HG03060 (cell line): ENCODE measurements around the gene SF3B2.

Experiments used
- ATAC-seq: cut with Tn5 transposase; IDR thresholded peaks from one replicate; pipeline ENCODE4 v1.9.1; 2021; ENCODE audit warnings: low read depth, moderate number of reproducible peaks; ENCODE audit not compliant: unreplicated experiment

Gene SF3B2

DNA sequence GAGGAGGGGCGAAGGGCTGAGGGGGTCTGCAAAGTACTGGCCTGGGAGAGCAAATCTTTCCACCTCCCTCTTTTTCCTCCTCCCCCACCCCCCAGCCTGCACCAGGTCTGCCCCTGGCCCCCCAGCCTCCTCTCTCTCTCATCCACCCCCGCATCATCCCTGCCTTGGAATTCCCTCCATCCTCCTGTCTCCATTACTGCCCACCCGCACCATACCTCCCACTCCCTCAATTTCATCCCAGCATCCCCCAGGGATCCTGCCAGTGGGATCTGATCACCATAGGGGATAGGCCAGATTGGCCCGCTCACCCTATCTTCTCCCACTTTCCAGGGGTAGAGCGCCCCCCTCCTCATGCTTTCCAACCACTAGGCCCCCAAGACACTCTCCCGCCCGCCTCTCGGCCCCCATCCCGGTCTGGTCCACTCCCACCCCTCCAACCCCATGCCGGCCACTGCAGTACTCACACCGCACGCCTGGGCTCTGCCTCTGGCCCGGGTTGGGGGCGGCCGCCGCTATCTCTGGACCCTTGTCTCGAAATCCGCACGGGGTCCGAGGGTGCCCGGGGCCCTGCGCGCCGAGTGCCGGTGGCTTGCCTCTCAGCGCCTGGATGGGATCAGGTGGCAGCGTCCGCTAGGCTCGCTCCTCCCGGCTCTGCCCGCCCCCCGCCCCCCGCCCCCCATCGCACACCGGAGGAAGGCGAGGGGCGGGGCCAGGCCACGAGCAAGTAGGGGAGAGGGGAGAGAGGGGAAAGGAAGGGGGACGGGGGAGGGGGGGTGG is 3.4 kb upstream of the SF3B2 start, which contains the start of gene GAL3ST3:
Gene GAL3ST3, minus strand, starts transcription at position 615 of the 777 bp plus-strand sequence. CDS start 3,746 bp downstream, outside the sequence.
- no peak for ATAC-seq

DNA sequence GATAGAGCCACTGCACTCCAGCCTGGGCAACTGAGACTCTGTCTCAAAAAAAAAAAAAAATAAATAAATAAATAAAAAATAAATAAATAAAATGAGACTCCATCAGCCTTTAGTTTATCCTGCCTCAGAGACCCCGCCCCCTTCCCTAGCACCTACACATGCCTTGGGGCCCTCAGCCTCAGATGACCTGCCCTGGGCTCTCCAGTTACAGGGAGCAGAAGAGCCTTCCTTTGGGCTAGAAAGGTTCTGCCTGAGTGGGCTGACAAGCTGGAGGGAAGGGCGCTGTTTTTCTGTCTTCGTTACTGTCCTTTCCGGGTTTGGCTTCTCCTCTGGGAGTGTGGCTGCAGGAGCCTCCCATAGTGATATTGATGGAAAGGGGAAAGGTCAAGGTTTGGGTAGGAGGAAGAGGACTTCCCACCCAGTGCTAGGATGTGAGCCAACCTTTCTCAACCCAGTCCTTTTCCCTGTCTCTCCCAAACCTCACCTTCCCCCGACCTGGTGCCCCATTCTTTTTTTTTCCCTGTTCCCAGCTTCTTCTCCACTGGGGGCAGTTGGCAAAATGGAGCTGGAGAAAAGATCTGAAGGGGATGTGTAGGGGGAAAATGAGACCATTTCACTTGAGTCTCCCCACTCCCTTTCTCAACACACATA is 1.5 kb upstream of the SF3B2 start:
- ATAC-seq: no peak

DNA sequence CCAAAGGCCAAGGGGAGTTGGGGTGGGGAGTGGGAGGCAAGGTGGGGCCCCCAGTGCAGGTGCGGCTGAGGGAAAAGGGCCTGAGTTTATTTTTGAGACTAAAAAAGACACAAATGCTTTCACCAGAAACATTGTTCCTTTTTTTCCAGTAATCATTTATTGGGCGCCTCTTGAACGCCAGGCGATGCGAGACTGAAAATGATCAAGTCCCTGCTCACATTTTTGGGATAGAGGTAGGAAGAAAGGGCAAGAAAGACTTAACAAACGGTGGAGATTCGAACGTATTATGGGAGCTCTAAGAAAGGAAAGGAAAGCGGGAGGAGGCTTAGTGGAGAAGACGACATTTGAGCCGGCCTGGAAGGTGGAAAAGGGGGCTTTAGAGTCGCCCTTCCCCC is 796 bp upstream of the SF3B2 start:
- ATAC-seq: no peak

DNA sequence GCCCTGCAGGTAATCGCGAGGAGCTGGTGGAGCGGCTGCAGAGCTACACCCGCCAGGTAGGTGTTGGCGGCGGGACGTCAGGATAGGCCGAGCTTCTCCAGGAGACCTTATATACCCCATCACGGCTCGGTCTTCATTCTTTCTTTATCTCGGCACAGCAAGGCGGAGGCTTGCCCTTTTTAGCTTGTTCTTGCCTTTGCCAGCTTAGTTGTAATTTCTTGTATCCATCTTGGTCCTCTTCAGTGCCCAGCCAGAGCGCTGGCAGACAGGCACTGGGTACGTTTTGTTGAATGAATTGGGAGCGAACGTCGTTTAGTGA is 459 bp downstream of the SF3B2 start:
- ATAC-seq: no peak

DNA sequence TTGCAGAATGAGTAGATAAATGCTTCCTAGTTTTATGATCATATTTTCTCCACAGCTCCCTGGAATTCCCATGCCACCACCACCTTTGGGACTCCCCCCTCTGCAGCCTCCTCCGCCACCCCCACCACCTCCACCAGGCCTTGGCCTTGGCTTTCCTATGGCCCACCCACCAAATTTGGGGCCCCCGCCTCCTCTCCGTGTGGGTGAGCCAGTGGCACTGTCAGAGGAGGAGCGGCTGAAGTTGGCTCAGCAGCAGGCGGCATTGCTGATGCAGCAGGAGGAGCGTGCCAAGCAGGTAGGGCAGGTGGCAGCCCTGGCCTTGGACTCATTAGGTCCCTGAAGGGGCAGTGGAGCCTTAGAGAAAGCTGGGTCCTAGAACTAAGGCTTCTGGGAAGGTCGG is 2.9 kb downstream of the SF3B2 start:
- no peak for ATAC-seq

DNA sequence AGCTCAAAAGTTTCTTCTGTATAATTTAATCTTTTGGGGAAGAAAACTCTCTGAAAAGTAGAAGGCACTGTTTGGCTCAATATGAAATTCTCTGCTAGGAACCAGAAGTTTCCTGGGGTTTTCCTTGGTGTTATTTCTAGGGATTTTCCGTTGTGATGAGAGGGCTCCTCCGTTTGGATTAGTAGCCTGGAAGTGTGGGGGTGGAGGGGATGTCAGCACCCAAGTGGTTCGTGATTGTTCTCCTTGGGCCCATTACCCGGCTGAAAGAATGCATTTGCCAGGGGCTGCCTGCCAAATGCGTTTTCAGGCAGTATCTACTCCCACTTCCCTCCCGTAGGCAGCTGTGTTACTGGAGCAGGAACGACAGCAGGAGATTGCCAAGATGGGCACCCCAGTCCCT is 4.3 kb downstream of the SF3B2 start:
- ATAC-seq: no peak

DNA sequence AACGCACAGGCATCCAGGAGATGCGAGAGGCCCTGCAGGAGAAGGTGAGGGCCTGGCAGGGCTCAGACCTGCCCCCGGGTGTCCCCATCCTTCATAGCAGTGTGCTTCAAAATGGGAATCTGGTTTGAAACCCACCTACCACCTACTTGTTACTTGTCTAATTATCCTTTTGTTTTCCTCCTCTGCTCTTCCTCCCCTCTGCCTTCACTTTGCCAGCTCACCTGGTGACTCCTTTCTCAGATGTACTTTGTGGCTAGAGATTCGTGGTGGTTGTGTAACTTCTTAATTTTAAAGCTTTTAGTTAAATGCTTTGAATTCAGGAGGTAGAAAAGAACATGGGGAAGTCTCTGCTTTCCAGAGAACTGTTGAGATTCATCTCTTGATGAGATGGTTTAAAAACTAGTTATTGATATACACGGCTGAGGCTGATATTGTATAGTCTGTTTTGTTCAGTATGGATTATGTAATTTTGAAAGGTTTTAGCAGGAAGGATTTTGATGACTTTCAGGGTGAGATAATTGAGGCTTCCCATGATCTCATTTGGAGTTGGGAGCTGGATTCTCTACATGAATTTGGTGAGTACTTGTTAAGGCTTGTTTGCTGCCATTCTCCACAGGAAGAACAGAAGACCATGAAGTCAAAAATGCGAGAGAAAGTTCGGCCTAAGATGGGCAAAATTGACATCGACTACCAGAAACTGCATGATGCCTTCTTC is 8.0 kb downstream of the SF3B2 start:
- ATAC-seq: no peak

DNA sequence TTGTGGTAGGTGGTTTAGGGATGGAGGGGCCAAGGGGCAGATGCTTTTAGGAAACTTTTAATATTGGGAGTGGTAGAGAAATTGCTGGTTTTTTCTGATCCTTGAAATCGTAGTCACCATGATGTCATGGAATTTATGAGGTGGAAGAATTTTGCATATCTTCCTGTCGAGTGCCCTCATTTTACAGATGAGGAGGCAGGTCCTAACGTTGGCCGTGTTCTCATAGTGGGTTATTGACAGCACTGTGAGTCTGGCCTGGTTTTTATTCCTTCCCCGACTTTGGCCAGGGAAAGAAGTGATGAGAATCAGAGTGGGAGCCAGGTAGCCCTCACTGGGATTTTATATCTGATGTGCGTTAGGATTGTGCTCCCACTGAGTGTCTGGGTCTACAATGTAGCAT is 9.1 kb downstream of the SF3B2 start:
- ATAC-seq: no peak

DNA sequence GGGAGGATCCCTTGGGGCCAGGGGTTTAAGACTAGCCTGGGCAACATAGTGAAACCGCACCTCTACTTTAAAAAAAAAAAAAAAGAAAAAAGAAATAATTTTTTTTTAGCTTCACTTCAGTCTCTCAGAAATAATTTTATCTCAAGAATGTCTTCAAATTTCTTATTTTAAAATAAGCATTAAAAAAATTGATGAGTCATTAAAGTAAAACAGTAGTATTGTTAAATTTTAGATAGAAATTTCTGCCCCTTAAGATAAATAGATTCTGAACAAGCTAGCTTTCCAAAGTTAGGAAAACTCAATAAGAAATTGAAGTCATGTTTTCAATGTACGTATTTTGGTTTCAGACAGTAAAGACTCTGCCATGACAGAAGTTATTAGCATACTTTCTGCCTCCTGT is 10.2 kb downstream of the SF3B2 start:
- ATAC-seq: no peak

DNA sequence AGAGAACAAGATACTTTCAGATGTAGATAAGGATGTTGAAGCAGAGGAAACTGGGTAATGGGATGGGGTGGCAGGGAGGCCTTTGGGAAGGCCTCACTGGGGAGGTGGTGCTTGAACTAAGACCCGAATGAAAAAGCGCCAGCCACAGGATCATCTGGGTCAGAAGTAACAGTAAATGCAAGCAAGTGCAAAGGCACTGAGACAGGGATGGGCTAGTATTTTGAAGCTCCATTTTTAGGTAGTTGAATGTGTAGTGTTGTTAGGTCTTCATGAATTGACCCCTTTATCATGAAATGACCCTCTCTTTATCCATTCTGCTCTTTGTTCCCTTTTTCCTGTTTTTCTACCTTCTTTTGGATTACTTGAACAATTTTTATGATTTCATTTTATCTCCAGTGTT is 11.7 kb downstream of the SF3B2 start:
- ATAC-seq: no peak

DNA sequence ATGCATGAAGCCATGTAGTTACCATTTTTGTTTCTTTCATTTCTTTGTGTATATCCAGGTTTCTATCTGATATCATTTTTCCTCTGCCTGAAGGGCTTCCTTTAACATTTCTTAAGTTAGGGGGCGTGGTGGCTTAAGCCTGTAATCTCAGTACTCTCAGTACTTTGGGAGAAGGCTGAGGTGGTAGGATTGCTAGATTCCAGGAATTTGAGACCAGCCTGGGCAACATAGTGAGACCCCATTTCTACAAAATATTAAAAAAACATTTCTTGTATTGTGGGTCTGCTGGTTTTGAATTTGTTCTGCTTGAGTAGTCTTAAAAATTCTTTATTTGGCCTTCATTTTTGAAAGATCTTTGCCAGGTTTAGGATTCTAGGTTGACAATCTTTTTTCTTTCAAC is 12.4 kb downstream of the SF3B2 start:
- no peak for ATAC-seq

DNA sequence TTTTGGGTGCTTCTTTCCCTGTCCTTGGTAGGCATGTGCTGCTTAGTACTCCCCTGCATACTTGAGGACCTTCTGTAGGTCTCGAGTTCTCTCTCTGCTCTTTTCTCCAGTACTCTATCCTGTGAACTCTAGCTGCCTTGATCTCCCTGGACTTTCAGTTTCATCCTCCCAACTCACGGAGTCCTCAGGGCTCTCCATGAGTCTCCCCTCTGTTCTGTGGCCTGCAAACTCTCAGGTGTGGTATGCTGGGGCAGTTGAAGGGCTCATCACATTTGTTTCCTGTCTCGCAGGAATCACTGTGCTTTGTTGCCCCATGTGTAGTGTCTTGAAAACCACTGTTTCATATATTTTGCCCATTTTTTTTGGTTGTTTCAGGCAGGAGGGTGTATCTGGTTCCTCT is 14.6 kb downstream of the SF3B2 start:
- ATAC-seq: no peak

DNA sequence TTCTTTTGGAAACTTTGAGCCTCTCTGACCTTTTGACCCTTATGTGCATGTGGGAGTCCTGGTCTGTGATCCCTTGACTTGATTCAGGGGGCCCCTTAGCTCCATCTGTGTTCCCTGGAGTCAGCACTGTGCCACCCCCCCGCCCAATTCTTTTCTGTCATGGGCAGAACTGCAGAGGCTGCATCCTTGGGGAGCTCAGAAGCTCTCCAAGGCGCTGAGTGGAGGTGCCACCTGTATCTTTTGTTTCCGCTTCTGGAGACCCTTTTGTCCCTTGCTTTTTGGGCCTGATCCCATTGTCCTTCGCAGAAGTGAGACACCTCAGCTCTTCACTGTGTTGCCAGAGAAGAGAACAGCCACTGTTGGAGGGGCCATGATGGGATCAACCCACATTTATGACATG is 15.5 kb downstream of the SF3B2 start:
- ATAC-seq: no peak

DNA sequence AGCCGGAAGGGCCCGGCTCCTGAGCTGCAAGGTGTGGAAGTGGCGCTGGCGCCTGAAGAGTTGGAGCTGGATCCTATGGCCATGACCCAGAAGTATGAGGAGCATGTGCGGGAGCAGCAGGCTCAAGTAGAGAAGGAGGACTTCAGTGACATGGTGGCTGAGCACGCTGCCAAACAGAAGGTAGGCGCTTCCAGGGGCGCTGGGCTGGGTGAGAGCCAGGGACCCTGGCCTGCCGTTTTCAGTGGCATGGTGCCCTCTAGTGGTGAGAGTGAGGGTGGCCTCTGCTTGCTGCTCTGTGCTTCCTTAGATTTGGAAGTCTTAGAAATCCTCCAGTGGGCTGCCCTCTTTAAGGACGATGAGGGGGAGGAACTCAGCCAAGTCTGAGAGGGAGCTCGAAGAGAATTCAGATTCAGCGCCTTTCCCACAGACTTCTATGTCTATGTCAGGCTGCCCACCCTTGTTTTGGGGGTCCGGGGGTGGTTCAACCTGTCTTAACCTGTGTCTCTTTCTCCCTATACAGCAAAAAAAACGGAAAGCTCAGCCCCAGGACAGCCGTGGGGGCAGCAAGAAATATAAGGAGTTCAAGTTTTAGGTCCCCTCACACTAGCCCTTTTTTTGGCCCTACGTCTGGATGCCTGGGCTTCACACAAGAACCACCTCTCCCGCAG is 16.1 kb downstream of the SF3B2 start:
- no peak for ATAC-seq

DNA sequence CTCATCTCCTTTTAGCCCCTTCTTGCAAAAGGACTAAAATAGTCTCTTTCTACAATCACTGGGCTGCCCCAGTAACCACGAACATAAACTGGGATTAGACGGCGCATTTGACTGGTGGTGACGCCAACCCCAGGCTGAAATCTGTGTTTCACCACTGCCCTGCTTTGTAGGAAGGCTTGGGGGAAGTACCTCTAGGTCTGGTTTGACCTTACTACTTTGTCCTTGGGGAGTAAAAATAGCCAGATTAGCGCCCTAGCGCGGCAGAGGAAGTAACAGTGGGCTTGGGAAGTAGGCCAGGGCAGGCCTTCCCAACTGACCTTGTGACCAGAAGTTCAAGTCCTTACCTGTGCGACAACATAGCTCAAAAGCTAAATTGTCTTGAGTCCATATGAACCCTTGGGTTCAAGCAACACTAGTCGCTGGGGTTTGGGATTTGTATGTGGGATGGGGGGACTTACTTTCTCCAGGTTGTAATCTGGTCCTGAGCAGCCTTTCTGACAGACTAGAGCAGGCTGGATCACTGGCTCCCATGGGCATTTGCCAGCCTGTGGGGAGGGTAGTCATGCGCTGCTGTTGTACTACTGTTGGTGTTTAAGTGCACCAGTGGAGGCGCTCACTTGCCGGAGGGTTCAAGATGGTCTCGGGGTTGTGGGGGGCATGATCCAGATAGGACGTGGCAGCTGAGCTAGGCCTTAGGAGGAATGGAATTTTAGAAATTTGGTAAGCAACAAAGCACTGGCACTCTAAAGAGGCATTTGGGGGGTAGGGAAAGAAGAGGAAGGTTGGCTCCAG is 17.0 kb downstream of the SF3B2 start:
- no peak for ATAC-seq

DNA sequence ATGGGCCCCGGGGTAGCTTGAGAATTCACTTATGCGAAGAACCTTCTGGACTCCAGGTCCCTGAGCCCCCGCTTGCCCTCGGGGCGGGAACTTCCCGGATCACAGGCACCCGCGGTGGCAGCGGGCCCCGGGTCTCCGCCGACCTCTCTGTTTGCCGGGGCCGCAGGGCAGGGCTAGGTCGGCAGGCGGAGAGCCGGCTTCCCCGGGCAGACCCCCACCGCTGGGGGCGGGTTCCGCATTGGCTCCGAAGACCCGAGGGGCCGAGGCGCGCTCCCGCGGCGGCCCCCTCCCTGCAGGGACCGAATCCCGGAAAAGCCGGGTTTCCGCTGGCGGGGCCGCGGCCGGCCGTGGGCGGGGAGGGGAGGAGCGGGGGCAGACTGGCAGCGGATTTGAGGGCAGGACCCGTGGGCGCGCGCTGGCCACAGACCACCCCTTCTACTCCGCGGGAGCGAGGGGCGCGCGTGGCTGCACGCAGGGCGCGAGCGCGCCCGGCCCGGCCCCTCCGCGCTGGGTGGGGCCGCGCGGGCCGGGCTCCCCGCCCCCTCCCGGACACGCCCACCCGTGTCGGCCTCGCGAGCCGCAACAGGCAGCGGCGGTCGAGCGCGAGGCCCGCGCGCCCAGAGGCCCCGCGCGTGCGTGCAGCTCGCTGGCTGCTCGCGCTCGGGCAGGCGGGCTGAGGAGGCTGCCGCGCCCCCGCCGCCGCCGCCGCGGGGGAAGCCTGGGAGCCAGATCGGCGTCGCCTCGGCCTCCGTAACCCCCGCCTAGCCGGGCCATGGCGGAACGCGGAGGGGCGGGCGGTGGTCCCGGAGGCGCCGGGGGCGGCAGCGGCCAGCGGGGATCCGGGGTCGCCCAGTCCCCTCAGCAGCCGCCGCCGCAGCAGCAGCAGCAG is 17.8 kb downstream of the SF3B2 start, which contains the start of gene PACS1:
Gene PACS1, plus strand, starts transcription at position 558 of the 889 bp plus-strand sequence. Its CDS starts 215 bp downstream, at position 773.
- no peak for ATAC-seq

DNA sequence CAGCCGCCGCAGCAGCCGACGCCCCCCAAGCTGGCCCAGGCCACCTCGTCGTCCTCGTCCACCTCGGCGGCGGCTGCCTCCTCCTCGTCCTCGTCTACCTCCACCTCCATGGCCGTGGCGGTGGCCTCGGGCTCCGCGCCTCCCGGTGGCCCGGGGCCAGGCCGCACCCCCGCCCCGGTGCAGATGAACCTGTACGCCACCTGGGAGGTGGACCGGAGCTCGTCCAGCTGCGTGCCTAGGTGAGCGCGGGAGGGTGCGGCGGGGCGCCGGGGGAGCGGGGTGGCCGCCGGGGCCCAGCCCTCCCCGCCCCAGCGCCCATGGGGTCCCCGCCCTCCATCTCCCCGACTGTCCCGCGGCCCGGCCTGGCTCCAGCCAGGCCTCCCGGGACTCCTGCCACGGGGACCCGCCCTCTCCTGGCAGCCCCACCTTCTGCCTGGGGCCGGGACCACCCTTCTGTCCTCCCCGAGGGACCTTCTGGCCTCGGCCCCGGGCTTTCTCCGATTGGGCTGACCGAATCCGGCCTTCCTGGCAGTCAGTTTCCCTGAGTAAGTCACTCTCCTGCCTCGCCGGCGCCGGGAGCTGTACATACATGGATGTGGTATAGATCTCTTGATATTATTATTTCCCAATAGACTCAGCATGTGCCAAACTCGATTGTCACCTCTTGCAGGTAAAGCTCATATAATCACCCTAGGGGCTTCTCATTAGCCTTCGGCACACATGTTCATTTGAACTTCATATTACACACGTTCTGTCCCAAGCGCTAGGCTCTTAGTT is 18.6 kb downstream of the SF3B2 start:
- no peak for ATAC-seq

DNA sequence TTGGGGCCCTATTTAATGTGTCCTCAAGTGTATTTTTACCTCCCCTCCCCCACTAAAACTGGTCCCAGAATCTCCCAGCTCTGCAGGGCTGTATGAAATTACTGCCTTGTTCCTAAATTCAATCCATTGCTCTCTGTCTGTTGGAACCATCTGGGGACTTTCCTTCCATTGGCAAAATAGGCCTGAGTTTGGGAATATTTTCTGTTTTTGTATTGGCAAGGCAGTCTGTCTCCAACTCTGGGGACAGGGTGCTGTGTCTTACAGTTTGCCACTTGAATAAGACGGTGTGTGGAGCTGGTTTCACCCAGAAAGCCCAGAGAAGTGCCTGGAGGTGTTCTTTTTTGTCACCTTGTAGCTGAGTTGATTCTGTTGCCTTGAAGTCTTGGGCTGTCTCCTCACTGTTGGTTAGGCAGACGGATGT is 19.2 kb downstream of the SF3B2 start:
- no peak for ATAC-seq

DNA sequence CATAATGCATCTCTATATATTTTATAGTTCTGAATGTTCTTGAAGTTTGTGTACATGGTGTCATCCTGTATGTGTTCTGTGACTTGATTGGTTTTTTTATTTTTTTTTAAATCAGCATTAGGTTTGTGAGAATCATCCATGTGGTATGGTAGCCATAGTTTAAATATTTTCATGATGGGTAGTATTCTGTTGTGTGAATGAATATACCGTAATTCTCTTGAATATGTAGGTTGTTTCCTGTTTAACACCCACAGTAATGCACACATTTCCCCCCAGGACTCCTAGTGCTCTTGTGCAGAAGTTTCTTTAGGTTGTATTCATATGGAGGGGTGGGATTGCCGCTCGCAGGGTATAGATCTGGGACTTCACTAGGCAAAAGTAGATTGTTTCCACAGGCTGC is 19.9 kb downstream of the SF3B2 start:
- ATAC-seq: no peak
